SIG-M5 (cell line): Measurements from ENCODE around the gene MAGEB3.

Experiments
- DNase-seq: peaks from one replicate; lab custom pipeline; 2025; lab: John Stamatoyannopoulos, UW

The MAGEB3 gene

DNA sequence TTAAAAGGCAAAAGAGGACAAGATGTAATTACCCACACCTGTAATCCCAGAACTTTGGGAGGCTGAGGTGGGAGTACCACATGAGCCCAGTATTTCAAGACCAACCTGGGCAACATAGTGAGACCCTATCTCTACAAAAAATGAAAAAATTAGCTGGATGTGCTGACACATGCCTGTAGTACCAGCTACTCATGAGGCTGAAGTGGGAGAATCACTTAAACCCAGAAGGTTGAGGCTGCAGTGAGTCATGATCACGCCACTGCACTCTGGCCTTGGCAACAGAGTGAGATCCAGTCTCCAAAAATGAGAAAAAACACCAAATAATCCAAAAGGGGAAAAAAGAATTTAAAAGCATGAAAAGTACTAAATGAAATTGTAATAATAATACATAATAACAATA is 47.9 kb downstream of the MAGEB3 start:
- no peak for DNase-seq

- no peak for DNase-seq
Measured at GRCh38 chrX:30280428-30280827, 50.0 kb downstream of the MAGEB3 start.

DNA sequence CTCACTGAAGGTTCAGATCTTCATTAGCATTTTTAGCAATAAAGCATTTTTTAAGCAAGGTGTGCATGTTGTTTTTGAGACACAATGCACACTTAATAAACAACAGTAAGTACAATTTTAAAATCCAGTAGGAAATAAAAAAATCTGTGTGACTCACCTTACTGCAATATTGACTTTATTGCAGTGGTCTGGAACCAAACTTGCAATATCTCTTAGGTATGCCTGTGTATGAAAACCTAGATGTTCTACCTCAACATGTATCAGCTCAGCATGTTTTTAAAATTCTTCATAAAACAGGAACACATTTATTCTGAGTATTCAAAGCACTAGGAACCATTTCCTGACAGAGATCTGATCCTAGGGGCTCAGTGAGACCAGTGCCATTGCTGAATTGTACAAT is 52.1 kb downstream of the MAGEB3 start:
- no peak for DNase-seq

DNA sequence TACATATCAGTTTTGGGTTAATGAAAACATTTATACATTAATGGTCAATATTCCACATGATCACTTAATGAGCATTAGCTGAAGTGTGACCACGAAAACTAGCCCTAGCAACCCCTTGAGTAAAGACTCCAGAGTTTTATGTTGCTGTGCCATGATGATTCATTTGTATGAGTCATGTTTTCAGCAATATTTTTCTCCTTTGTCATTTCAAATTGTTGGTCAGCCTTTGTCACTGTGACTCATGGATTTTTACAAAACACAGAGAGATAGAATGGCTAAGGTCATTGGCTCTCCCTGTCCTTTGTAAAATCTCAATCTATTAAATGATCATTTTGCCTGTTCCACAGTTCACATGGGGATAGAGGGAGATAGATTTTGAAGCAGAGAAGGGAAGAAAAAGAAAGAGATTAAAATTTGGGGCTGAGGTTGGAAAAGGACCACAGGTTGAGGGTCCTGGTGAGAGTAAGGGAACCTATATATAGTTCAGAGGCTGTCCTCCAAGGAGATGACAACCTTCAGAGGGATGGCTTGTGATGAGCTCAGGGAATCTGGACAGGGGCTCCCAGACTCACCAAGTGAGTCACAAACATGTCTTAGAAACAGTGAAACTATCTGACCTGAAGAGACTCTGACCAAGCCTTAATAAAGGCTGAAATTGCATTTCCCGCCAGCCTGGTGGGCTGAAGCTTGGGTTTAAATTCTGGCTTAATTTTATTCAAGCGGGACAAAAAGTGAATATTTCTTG is 53.2 kb downstream of the MAGEB3 start:
- DNase-seq = no peak
